HEK293 (cell line): ENCODE data around the gene NAIF1.

Experiments
- CTCF ChIA-PET: fragments of 350-600 bp; formaldehyde crosslinking; extraction: SDS; loops from one replicate; lab custom pipeline; 2021; ENCODE audit warnings: antibody characterized with exemption; lab: Yijun Ruan, JAX
- POLR2A ChIA-PET: fragments of 300-600 bp; formaldehyde crosslinking; extraction: SDS; loops from one replicate; lab custom pipeline; 2020; ENCODE audit warnings: antibody characterized with exemption, inconsistent platforms; lab: Yijun Ruan, JAX
- H3K27ac ChIP-seq: fragments of 200-500 bp; sonication (Bioruptor generic); 2 replicates; pipeline ENCODE4 v1.5.1; 2014; ENCODE audit warnings: low read depth, low read length, control low read depth, inconsistent platforms; ENCODE audit errors: extremely low read depth
- H3K36me3 ChIP-seq, 2 experiments: fragments of 200-500 bp in 1 of 2; sonication (Bioruptor generic) in 1 of 2; 1 replicate in 1 of 2; 2 replicates in 1 of 2; pipeline ENCODE4 v1.5.1; 2014 to 2017; ENCODE audit warnings: inconsistent platforms in 2 of 2, low read length in 2 of 2; ENCODE audit not compliant: control insufficient read depth in 2 of 2, insufficient read depth in 1 of 2
- H3K4me1 ChIP-seq: fragments of 200-500 bp; sonication (Bioruptor generic); 2 replicates; pipeline ENCODE4 v1.5.1; 2014; ENCODE audit warnings: mild to moderate bottlenecking, low read length, inconsistent platforms; ENCODE audit not compliant: control insufficient read depth, insufficient read depth
- H3K4me3 ChIP-seq: 2 replicates; pipeline ENCODE4 v1.5.1; 2011; ENCODE audit warnings: low read depth, mild to moderate bottlenecking, control low read depth, low read length, moderate library complexity
- H3K9me3 ChIP-seq: fragments of 200-500 bp; sonication (Bioruptor generic); 2 replicates; pipeline ENCODE4 v1.5.1; 2014; ENCODE audit warnings: low read depth, low read length, inconsistent platforms; ENCODE audit not compliant: control insufficient read depth, insufficient read depth
- GLI4 ChIP-seq: fragments of 450-650 bp; formaldehyde crosslinking; IDR thresholded peaks from 2 replicates; pipeline ENCODE4 v1.5.1; 2016; ENCODE audit warnings: missing biosample characterization, missing genetic modification characterization
- HOXA7 ChIP-seq: sonication (generic); formaldehyde crosslinking; IDR thresholded peaks from 2 replicates; pipeline ENCODE4 v1.8.1; 2022; ENCODE audit warnings: missing genetic modification reagents, borderline replicate concordance
- ZBTB1 ChIP-seq: fragments of 450-650 bp; formaldehyde crosslinking; IDR thresholded peaks from 2 replicates; pipeline ENCODE4 v1.5.1; 2016; ENCODE audit warnings: missing biosample characterization, missing genetic modification characterization
- ZBTB7A ChIP-seq: fragments of 450-650 bp; formaldehyde crosslinking; IDR thresholded peaks from 2 replicates; pipeline ENCODE4 v1.5.1; 2016; ENCODE audit warnings: low read depth, missing biosample characterization, missing genetic modification characterization
- ZNF121 ChIP-seq: fragments of 450-650 bp; formaldehyde crosslinking; IDR thresholded peaks from 2 replicates; pipeline ENCODE4 v1.5.1; 2016; ENCODE audit warnings: missing biosample characterization, missing genetic modification characterization
- ZNF157 ChIP-seq: fragments of 450-650 bp; formaldehyde crosslinking; IDR thresholded peaks from 2 replicates; pipeline ENCODE4 v1.5.1; 2016; ENCODE audit warnings: missing biosample characterization, missing genetic modification characterization
- ZNF2 ChIP-seq: fragments of 450-650 bp; formaldehyde crosslinking; IDR thresholded peaks from 2 replicates; pipeline ENCODE4 v1.5.1; 2016; ENCODE audit warnings: missing biosample characterization, missing genetic modification characterization
- ZNF24 ChIP-seq: fragments of 450-650 bp; formaldehyde crosslinking; IDR thresholded peaks from 2 replicates; pipeline ENCODE4 v1.5.1; 2016; ENCODE audit warnings: missing biosample characterization, missing genetic modification characterization
- ZNF426 ChIP-seq: fragments of 450-650 bp; formaldehyde crosslinking; IDR thresholded peaks from 2 replicates; pipeline ENCODE4 v1.5.1; 2017; ENCODE audit warnings: missing biosample characterization, missing genetic modification characterization, mild to moderate bottlenecking, inconsistent platforms, moderate library complexity
- ZNF514 ChIP-seq: fragments of 450-650 bp; formaldehyde crosslinking; IDR thresholded peaks from 2 replicates; pipeline ENCODE4 v1.5.1; 2016; ENCODE audit warnings: missing biosample characterization, missing genetic modification characterization
- ZNF664 ChIP-seq: fragments of 450-650 bp; formaldehyde crosslinking; IDR thresholded peaks from 2 replicates; pipeline ENCODE4 v1.5.1; 2016; ENCODE audit warnings: missing biosample characterization, missing genetic modification characterization
- ZNF701 ChIP-seq: fragments of 450-650 bp; formaldehyde crosslinking; IDR thresholded peaks from 2 replicates; pipeline ENCODE4 v1.5.1; 2016; ENCODE audit warnings: missing biosample characterization, missing genetic modification characterization
- ZXDB ChIP-seq: fragments of 450-650 bp; formaldehyde crosslinking; IDR thresholded peaks from 2 replicates; pipeline ENCODE4 v1.5.1; 2016; ENCODE audit warnings: missing biosample characterization, missing genetic modification characterization
- TF ChIP-seq, protein P1 (sequence below): fragments of 450-650 bp; IDR thresholded peaks from 2 replicates; pipeline ENCODE4 v1.5.1; 2018; ENCODE audit warnings: missing biosample characterization, mild to moderate bottlenecking, missing genetic modification characterization
- TF ChIP-seq, protein P2 (sequence below): fragments of 450-650 bp; formaldehyde crosslinking; IDR thresholded peaks from 2 replicates; pipeline ENCODE4 v1.5.1; 2016; ENCODE audit warnings: missing biosample characterization, missing genetic modification characterization
- TF ChIP-seq, protein P3 (sequence below): fragments of 450-650 bp; formaldehyde crosslinking; IDR thresholded peaks from 2 replicates; pipeline ENCODE4 v1.5.1; 2016; ENCODE audit warnings: missing biosample characterization, missing genetic modification characterization, low read depth
- TF ChIP-seq, protein P4 (sequence below): fragments of 450-650 bp; formaldehyde crosslinking; IDR thresholded peaks from 2 replicates; pipeline ENCODE4 v1.5.1; 2016; ENCODE audit warnings: missing biosample characterization, missing genetic modification characterization
- TF ChIP-seq, protein P5 (sequence below): fragments of 450-650 bp; formaldehyde crosslinking; IDR thresholded peaks from 2 replicates; pipeline ENCODE4 v1.5.1; 2016; ENCODE audit warnings: missing biosample characterization, missing genetic modification characterization, low read depth

NAIF1 gene

DNA sequence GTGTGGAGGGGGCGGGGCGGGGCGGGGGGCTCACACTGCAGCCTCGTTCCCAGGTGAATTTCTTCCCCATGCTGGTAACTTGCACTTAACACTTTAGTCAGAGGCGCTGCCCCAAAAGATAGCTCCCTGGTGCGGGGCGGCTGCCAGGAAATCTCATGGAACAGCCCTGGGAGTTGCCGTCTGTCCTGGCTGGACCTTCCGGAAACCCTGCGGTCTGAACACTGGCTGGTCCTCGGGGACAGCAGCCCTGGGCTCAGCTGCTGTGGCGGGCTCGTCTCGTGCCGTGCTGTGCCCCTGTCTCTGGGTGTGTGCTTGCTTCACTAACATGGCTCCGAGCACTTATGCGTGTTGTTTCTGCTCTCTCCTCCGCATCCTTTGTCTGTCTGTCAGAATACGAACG lies 34.6 kb upstream of the NAIF1 start:
- H3K36me3 ChIP-seq = peaks cover 0 to 55% of the 10 kb centered on the region in 2 experiments; a peak in 2 of 3 replicates
- no peaks in the 10 kb centered on the region for H3K9me3 ChIP-seq
- ChIA-PET CTCF (no interaction called here), POLR2A (interaction anchor here (2.6 kb wide), 1 partner anchor 34 kb away, joined by 8 read pairs; the partner anchor contains the start of genes NAIF1 and SLC25A25)
- TF ChIP-seq GLI4 (no peak), HOXA7 (CRISPR knock-in tag) (no peak), ZNF701 (no peak), ZNF157 (tag by site-specific recombination) (no peak), ZBTB7A (tag by site-specific recombination) (no peak), ZNF121 (tag by site-specific recombination) (no peak), ZNF24 (no peak), ZXDB (tag by site-specific recombination) (no peak), ZNF664 (tag by site-specific recombination) (no peak), ZNF514 (no peak), ZNF2 (tag by site-specific recombination) (no peak)
- TF ChIP-seq, protein P1, sequence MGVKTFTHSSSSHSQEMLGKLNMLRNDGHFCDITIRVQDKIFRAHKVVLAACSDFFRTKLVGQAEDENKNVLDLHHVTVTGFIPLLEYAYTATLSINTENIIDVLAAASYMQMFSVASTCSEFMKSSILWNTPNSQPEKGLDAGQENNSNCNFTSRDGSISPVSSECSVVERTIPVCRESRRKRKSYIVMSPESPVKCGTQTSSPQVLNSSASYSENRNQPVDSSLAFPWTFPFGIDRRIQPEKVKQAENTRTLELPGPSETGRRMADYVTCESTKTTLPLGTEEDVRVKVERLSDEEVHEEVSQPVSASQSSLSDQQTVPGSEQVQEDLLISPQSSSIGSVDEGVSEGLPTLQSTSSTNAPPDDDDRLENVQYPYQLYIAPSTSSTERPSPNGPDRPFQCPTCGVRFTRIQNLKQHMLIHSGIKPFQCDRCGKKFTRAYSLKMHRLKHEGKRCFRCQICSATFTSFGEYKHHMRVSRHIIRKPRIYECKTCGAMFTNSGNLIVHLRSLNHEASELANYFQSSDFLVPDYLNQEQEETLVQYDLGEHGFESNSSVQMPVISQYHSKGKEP (tag by site-specific recombination) = no peak
- TF ChIP-seq, protein P2, sequence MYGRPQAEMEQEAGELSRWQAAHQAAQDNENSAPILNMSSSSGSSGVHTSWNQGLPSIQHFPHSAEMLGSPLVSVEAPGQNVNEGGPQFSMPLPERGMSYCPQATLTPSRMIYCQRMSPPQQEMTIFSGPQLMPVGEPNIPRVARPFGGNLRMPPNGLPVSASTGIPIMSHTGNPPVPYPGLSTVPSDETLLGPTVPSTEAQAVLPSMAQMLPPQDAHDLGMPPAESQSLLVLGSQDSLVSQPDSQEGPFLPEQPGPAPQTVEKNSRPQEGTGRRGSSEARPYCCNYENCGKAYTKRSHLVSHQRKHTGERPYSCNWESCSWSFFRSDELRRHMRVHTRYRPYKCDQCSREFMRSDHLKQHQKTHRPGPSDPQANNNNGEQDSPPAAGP (tag by site-specific recombination) = no peak
- TF ChIP-seq, protein P3, sequence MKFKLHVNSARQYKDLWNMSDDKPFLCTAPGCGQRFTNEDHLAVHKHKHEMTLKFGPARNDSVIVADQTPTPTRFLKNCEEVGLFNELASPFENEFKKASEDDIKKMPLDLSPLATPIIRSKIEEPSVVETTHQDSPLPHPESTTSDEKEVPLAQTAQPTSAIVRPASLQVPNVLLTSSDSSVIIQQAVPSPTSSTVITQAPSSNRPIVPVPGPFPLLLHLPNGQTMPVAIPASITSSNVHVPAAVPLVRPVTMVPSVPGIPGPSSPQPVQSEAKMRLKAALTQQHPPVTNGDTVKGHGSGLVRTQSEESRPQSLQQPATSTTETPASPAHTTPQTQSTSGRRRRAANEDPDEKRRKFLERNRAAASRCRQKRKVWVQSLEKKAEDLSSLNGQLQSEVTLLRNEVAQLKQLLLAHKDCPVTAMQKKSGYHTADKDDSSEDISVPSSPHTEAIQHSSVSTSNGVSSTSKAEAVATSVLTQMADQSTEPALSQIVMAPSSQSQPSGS (tag by site-specific recombination) = no peak
- TF ChIP-seq, protein P4, sequence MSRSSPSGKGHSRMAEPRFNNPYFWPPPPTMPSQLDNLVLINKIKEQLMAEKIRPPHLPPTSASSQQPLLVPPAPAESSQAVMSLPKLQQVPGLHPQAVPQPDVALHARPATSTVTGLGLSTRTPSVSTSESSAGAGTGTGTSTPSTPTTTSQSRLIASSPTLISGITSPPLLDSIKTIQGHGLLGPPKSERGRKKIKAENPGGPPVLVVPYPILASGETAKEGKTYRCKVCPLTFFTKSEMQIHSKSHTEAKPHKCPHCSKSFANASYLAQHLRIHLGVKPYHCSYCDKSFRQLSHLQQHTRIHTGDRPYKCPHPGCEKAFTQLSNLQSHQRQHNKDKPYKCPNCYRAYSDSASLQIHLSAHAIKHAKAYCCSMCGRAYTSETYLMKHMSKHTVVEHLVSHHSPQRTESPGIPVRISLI (tag by site-specific recombination) = no peak
- TF ChIP-seq, protein P5, sequence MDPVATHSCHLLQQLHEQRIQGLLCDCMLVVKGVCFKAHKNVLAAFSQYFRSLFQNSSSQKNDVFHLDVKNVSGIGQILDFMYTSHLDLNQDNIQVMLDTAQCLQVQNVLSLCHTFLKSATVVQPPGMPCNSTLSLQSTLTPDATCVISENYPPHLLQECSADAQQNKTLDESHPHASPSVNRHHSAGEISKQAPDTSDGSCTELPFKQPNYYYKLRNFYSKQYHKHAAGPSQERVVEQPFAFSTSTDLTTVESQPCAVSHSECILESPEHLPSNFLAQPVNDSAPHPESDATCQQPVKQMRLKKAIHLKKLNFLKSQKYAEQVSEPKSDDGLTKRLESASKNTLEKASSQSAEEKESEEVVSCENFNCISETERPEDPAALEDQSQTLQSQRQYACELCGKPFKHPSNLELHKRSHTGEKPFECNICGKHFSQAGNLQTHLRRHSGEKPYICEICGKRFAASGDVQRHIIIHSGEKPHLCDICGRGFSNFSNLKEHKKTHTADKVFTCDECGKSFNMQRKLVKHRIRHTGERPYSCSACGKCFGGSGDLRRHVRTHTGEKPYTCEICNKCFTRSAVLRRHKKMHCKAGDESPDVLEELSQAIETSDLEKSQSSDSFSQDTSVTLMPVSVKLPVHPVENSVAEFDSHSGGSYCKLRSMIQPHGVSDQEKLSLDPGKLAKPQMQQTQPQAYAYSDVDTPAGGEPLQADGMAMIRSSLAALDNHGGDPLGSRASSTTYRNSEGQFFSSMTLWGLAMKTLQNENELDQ = no peak
- H3K27ac ChIP-seq = no peak overlapping the region
- H3K4me1 ChIP-seq = 0 out of 2 replicates have a peak, but pooled peaks cover 4% of the 10 kb centered on the region
- no peak overlapping the region for H3K4me3 ChIP-seq

DNA sequence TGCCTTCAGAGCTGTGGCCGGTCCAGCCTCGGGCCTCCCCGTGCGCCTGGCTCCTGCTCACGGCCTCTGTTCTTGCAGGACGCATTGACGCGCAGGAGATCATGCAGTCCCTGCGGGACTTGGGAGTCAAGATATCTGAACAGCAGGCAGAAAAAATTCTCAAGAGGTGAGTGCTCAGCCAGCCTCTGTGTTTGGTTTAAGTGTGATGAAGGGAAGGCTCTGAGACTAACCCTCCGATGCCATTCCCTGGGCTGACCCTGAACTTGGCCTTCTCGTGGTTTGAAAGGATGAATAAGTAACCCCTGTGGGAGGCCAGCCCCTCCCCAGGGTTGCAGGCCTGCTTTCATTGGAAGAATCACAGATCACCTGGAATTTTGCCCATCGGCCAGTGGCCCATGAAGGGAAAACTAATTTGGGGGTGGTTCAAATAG lies 34.1 kb upstream of the NAIF1 start:
- no peak for TF ChIP-seq ZBTB1
- no peak for TF ChIP-seq ZNF426
- Histone ChIP-seq H3K36me3 (peaks cover 0 to 51% of the 10 kb centered on the region in 2 experiments; a peak in 2 of 3 replicates), H3K9me3 (no peaks in the 10 kb centered on the region), H3K27ac (no peak overlapping the region), H3K4me3 (no peak overlapping the region), H3K4me1 (0 out of 2 replicates have a peak, but pooled peaks cover 4% of the 10 kb centered on the region)
- ChIA-PET CTCF (interaction anchor here (1.9 to 5.0 kb wide), 3 partner anchors 17 to 158 kb away, joined by 7 to 42 read pairs (median 17); no protein-coding TSS in a partner anchor), POLR2A (interaction anchor here (2.6 kb wide), 1 partner anchor 33 kb away, joined by 8 read pairs; the partner anchor contains the start of genes NAIF1 and SLC25A25)
